Nephron (organoid): ENCODE measurements around the gene RAPGEF1.

Experiments
- H3K27ac Mint-ChIP-seq, 3 experiments: 2 replicates each; pipeline ENCODE4 v1.8.0; 2020; ENCODE audit warnings: mixed read lengths in 3 of 3, mild to moderate bottlenecking in 2 of 3, moderate library complexity in 1 of 3
- H3K27me3 Mint-ChIP-seq: 2 replicates; pipeline ENCODE4 v1.8.0; 2021; ENCODE audit warnings: low read depth, mild to moderate bottlenecking, moderate library complexity, mixed read lengths
- H3K36me3 Mint-ChIP-seq: 2 replicates; pipeline ENCODE4 v1.8.0; 2020; ENCODE audit warnings: low read depth, mixed read lengths
- H3K4me1 Mint-ChIP-seq: 2 replicates; pipeline ENCODE4 v1.8.0; 2020; ENCODE audit warnings: mixed read lengths
- H3K4me3 Mint-ChIP-seq, 3 experiments: 2 replicates each; pipeline ENCODE4 v1.8.0; 2020; ENCODE audit warnings: mild to moderate bottlenecking in 3 of 3, mixed read lengths in 3 of 3, moderate library complexity in 2 of 3
- H3K9me3 Mint-ChIP-seq: 2 replicates; pipeline ENCODE4 v1.8.0; 2020; ENCODE audit warnings: mixed read lengths
- CTCF ChIP-seq, 3 experiments: fragments of 200-600 bp; sonication (generic); IDR thresholded peaks; one replicate each; pipeline ENCODE4 v1.5.0; 2021; ENCODE audit warnings: antibody characterized with exemption in 3 of 3; ENCODE audit not compliant: unreplicated experiment in 3 of 3

The RAPGEF1 gene

GRCh38 chr9:131651599-131651998, 88.3 kb downstream of the RAPGEF1 start:
- Mint-ChIP-seq H3K4me1 (peaks cover 49% of the 10 kb centered on the region), H3K9me3 (no peaks in the 10 kb centered on the region), H3K36me3 (peaks cover 4% of the 10 kb centered on the region), H3K27me3 (no peaks in the 10 kb centered on the region), H3K4me3 (no peak overlapping the region), H3K27ac (no peak overlapping the region)
- TF ChIP-seq CTCF (IDR thresholded peaks at IDR 0.05; ENCODE audit: unreplicated experiment in 3 of 3), result no peak

- Mint-ChIP-seq H3K4me1 (peaks cover 47% of the 10 kb centered on the region), H3K27me3 (no peaks in the 10 kb centered on the region), H3K9me3 (no peaks in the 10 kb centered on the region), H3K27ac (no peak overlapping the region), H3K36me3 (peaks cover 4% of the 10 kb centered on the region), H3K4me3 (no peak overlapping the region)
- no peak for TF ChIP-seq CTCF (IDR thresholded peaks at IDR 0.05; ENCODE audit: unreplicated experiment in 3 of 3)
Observed at GRCh38 chr9:131651160-131651559, 88.7 kb downstream of the RAPGEF1 start.

- Mint-ChIP-seq H3K36me3 (peaks cover 4% of the 10 kb centered on the region), H3K27ac (peak overlapping the region in 1 of 3 experiments; percentile 23), H3K4me1 (peaks cover 52% of the 10 kb centered on the region), H3K27me3 (no peaks in the 10 kb centered on the region), H3K4me3 (no peak overlapping the region), H3K9me3 (no peaks in the 10 kb centered on the region)
- TF ChIP-seq CTCF (IDR thresholded peaks at IDR 0.05; ENCODE audit: unreplicated experiment in 3 of 3), result no peak
Observed at GRCh38 chr9:131650254-131650653, 89.6 kb downstream of the RAPGEF1 start.

GRCh38 chr9:131649646-131650045, 90.2 kb downstream of the RAPGEF1 start:
- peaks cover 4% of the 10 kb centered on the region for H3K36me3 Mint-ChIP-seq
- peaks cover 51% of the 10 kb centered on the region for H3K4me1 Mint-ChIP-seq
- no peaks in the 10 kb centered on the region for H3K27me3 Mint-ChIP-seq
- peak overlapping the region; percentile 23 to 74 (median 48) for H3K27ac Mint-ChIP-seq
- peak overlapping the region in 2 of 3 experiments; percentile 16 to 28 for H3K4me3 Mint-ChIP-seq
- no peaks in the 10 kb centered on the region for H3K9me3 Mint-ChIP-seq
- TF ChIP-seq CTCF (IDR thresholded peaks at IDR 0.05; ENCODE audit: unreplicated experiment in 3 of 3), result no peak

- Mint-ChIP-seq H3K4me3 (no peak overlapping the region), H3K36me3 (peaks cover 7% of the 10 kb centered on the region), H3K27ac (peak overlapping the region in 2 of 3 experiments; percentile 5 to 50), H3K4me1 (peaks cover 59% of the 10 kb centered on the region), H3K27me3 (no peaks in the 10 kb centered on the region), H3K9me3 (no peaks in the 10 kb centered on the region)
- TF ChIP-seq CTCF (IDR thresholded peaks at IDR 0.05; ENCODE audit: unreplicated experiment in 3 of 3), result no peak
Observed at GRCh38 chr9:131645078-131645776, 94.6 kb downstream of the RAPGEF1 start.

- no peak overlapping the region for H3K27ac Mint-ChIP-seq
- H3K9me3 Mint-ChIP-seq, result no peaks in the 10 kb centered on the region
- TF ChIP-seq CTCF (IDR thresholded peaks at IDR 0.05; ENCODE audit: unreplicated experiment in 3 of 3), result no peak
- peaks cover 50% of the 10 kb centered on the region for H3K4me1 Mint-ChIP-seq
- H3K36me3 Mint-ChIP-seq, result peaks cover 19% of the 10 kb centered on the region
- H3K27me3 Mint-ChIP-seq, result no peaks in the 10 kb centered on the region
- no peak overlapping the region for H3K4me3 Mint-ChIP-seq
Observed at GRCh38 chr9:131642496-131643083, 97.3 kb downstream of the RAPGEF1 start.
